Measurements from ENCODE around the gene MOAP1.
"Not testable (repeated sequence)": the region's sequence is repeated elsewhere in the genome, so short reads cannot be mapped to it uniquely, and the experiment has no call there.

MOAP1 gene

DNA sequence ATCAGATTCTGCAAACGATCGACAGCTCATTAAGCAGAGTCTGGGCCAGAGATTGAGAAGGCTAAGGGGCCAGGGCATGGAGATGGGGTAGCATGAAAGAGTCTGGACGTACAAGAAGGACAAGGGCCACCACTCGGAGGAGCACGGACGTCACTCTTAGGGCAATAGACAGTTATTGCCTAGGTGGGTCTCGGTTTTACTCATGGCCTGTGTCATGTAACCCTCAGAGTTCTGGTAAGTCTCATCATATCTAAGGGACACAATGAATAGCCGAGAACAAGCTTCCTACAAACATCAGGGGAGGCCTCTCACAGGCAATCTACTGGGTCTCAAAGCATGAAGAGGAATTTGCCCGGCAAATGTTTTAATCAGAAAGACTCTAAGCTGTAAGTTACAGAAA lies 38.6 kb downstream of the MOAP1 start:
- no peak for DNase-seq

GRCh38 chr14:93142854-93143652 lies 41.6 kb downstream of the MOAP1 start:
- DNase-seq: no peak

GRCh38 chr14:93137864-93138263 lies 46.8 kb downstream of the MOAP1 start:
- DNase-seq: no peak

DNA sequence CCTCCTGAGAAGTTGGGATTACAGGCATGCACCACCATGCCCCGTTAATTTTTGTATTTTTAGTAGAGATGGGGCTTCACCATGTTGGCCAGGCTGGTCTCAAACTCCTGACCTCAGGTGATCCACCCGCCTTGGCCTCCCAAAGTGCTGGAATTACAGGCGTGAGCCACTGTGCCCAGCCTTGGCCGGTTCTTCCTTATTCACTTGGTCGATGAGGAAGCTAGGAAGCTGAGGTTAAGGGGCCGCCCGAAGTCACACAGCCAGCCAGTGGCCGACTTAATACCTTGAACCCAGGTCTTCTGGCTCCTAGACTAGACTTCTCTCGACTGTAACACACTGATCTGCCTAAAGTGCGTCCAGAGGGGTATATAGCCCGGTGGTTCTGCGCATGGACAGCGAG lies 48.2 kb downstream of the MOAP1 start:
- not testable (repeated sequence) for DNase-seq

DNA sequence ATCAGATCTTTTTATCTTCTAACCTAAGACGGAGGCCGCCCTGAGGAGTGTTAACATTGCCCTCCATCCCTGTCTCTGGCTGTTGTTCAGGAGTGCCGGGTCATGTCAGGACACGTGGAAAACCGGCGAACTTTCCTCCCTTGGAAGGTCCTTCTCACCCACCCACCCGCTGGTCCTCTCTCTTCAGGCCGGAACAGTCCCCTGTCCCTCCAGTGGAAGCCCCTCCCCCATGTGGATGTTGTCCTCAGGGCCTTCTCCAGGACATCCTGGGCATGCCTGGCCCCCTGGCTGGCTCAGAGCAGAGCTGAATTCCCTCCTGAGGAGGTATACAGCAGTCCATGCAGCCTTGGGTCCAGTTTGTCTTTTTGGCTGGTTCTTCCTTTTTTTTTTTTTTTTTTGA lies 48.7 kb downstream of the MOAP1 start:
- DNase-seq: no peak

GRCh38 chr14:93135399-93135798 lies 49.3 kb downstream of the MOAP1 start:
- no peak for DNase-seq

- no peak for DNase-seq
These were observed 51.2 kb downstream of the MOAP1 start for GRCh38 chr14:93133464-93133863.

- peak; percentile 28 for DNase-seq
These were observed 52.1 kb downstream of the MOAP1 start for GRCh38 chr14:93132472-93133065.
